ENCODE measurements around the gene ZMYND15. TPM values are rescaled to one million over a fixed set of nuclear protein-coding genes. Genes with fewer than 3 reads are reported as not detected.

Gene ZMYND15
- total and polyA plus RNA-seq, 2 of the 13 experiments (the other 11 are each of a cell fraction or from before 2014, with no cell fraction given) = 0.24 to 2.7 TPM

DNA sequence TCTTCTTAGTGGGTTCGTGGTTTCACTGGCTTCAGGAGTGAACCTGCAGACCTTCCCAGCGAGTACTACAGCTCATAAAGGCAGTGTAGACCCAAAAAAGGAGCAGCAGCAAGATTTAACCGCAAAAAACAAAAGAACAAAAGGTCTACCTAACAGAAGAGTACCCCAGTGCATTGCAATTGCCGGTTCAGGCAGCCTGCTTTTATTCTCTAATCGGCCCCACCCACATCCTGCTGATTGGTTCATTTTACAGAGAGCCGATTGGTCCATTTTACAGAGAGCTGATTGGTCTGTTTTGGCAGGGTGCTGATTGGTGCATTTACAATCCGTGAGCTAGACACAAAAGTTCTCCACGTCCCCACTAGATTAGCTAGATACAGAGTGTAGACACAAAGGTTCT is 31.2 kb upstream of the ZMYND15 start:
- no peak overlapping the region for H3K4me3 ChIP-seq (replicated peaks in 1 of 3; ENCODE audit: insufficient read depth in 1 of 3, low read depth in 2 of 3, low read length in 3 of 3)
- no peak overlapping the region for H2AFZ ChIP-seq (ENCODE audit: low read length)
- no peak for ATAC-seq
- no peaks in the 10 kb centered on the region for H3K9me3 ChIP-seq (ENCODE audit: low read length)
- H3K27ac ChIP-seq (ENCODE audit: extremely low read length, insufficient read depth, low read length) = no peak overlapping the region
- WGBS (ENCODE audit: low lambda C conversion rate) = 45% methylated on average over 8 of the region's 8 CpGs
- H3K27me3 ChIP-seq (ENCODE audit: control insufficient read depth in 1 of 2, insufficient read depth in 2 of 2, low read length in 2 of 2) = no peaks in the 10 kb centered on the region; a peak in 1 of 5 replicates
- intact Hi-C loops (cut with micrococcal nuclease; ENCODE audit: unreplicated experiment) (loop anchor here (2.0 kb wide), 1 partner anchor 174 kb away; no protein-coding TSS in a partner anchor), in situ Hi-C loops (cut with HindIII; ENCODE audit: extremely low pct_ligation_motif_present, low pct_unique_long_range_greater_than_20kb) (no loop called here)
- peak; percentile 72 for DNase-seq (ENCODE audit: low spot score)
- peak; percentile 58 for FAIRE-seq
- no TSS peak for BruUV-seq (replicated peaks)
- ChIA-PET CTCF (ENCODE audit: low intra/inter-chr PET ratio, low total read pairs) (no interaction called here), POLR2A (interaction anchor here (0.6 to 5.9 kb wide), 24 partner anchors 9 to 259 kb away, joined by 3 to 107 read pairs (median 4); partner anchors contain the start of genes GLTPD2, MED11, PLD2 and PSMB6)
- H3K79me2 ChIP-seq (ENCODE audit: insufficient read depth, low read length) = peaks cover 30% of the 10 kb centered on the region
- no peaks in the 10 kb centered on the region for H3K36me3 ChIP-seq (replicated peaks in 1 of 2; ENCODE audit: control insufficient read depth in 1 of 2, insufficient read depth in 2 of 2, low read length in 2 of 2)
- no peak overlapping the region for H3K9ac ChIP-seq (ENCODE audit: insufficient read depth, low read depth, low read length)
- no peak overlapping the region for H3K4me2 ChIP-seq (ENCODE audit: low read depth, low read length)
- H4K20me1 ChIP-seq (ENCODE audit: insufficient read depth, low read length) = no peaks in the 10 kb centered on the region; the same call in 1 of the 2 replicates
- peaks cover 39% of the 10 kb centered on the region for H3K4me1 ChIP-seq (ENCODE audit: insufficient read depth, low read length)
- TF ChIP-seq RBFOX2 (IDR thresholded peaks at IDR 0.05; ENCODE audit: low read depth, low read length) (peak; percentile 45), ZNF629 (CRISPR knock-in tag; conservative IDR thresholded peaks at IDR 0.05) (no peak), POLR2AphosphoS5 (IDR thresholded peaks at IDR 0.05; ENCODE audit: low read depth, low read length) (peak; percentile 80), SALL1 (CRISPR knock-in tag; IDR thresholded peaks at IDR 0.05) (no peak), ZNF142 (CRISPR knock-in tag; IDR thresholded peaks at IDR 0.05) (no peak), RFX1 (IDR thresholded peaks at IDR 0.05) (no peak), ZMYM4 (CRISPR knock-in tag; IDR thresholded peaks at IDR 0.05) (peak; percentile 59), POGZ (CRISPR knock-in tag; IDR thresholded peaks at IDR 0.05) (peak; percentile 34; the same call in 1 of the 2 replicates), GTF2F1 (IDR thresholded peaks at IDR 0.05; ENCODE audit: low read length) (0 out of 2 replicates have a peak, but pooled peaks have one; percentile 28), DR1 (CRISPR knock-in tag; IDR thresholded peaks at IDR 0.05) (peak; percentile 42; the same call in 1 of the 2 replicates), ZNF274 (CRISPR knock-in tag; IDR thresholded peaks at IDR 0.05) (no peak), TAF1 (CRISPR knock-in tag; IDR thresholded peaks at IDR 0.05) (peak; percentile 45; the same call in 1 of the 2 replicates), POLR2G (IDR thresholded peaks at IDR 0.05; ENCODE audit: low read depth, low read length) (peak; percentile 89), ZHX1 (CRISPR knock-in tag; IDR thresholded peaks at IDR 0.05; ENCODE audit: low read depth) (no peak), SP1 (IDR thresholded peaks at IDR 0.05) (no peak), SP1 (CRISPR knock-in tag; IDR thresholded peaks at IDR 0.05) (peak; percentile 55), NFYC (CRISPR knock-in tag; IDR thresholded peaks at IDR 0.05) (peak; percentile 85), SMC3 (IDR thresholded peaks at IDR 0.05; ENCODE audit: low read length) (no peak), BRCA1 (CRISPR knock-in tag; IDR thresholded peaks at IDR 0.05) (no peak), POLR2A (IDR thresholded peaks at IDR 0.05; ENCODE audit: insufficient read depth in 1 of 2, low read depth in 2 of 2, low read length in 2 of 2) (peak; percentile 75 to 97)
